Hematopoietic multipotent progenitor cell treated with erythropoietin and hydrocortisone succinate and interleukin-3 and kit ligand, for 4 days (in vitro differentiated cells): ENCODE results near the gene GPANK1.

Experiments used
- DNase-seq: peaks from one replicate; pipeline ENCODE4 v3.0.0-alpha.2; 2015

Gene GPANK1

DNA sequence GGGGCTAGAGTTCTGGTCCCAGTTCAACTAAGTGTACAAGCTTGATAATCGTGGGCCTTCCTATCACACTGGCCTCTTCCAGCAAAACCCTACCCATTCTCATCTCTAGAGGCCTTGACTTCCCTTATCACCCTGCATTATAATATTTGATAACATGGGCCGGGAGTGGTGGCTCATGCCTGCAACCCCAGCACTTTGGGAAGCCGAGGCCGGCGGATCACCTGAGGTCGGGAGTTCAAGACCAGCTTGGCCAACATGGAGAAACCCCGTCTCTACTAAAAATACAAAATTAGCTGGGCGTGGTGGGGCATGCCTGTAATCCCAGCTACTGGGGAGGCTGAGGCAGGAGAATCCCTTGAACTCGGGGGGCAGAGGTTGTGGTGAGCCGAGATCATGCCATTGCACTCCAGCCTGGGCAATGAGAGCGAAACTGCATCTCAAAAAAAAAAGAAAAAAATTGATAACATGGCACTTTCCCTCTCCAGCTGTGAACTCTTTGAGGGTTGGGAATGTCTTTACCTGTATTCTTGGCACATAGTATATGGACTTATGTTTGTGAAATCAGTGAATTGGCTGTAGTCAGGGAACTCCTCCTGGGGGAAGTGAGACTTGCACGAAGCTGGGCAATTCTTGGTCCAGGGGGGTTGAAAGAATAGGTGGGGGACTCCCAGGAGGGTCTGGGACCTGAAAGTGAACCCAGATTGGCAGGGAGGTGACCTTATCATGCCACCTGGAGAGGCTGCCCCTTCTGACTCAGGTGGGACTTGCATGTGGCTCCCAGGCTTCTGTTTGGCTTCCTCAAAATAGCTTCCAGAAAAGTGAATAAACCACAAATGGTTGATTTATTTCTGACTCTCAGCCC lies 3.3 kb downstream of the GPANK1 start:
- DNase-seq = peak; percentile 48

DNA sequence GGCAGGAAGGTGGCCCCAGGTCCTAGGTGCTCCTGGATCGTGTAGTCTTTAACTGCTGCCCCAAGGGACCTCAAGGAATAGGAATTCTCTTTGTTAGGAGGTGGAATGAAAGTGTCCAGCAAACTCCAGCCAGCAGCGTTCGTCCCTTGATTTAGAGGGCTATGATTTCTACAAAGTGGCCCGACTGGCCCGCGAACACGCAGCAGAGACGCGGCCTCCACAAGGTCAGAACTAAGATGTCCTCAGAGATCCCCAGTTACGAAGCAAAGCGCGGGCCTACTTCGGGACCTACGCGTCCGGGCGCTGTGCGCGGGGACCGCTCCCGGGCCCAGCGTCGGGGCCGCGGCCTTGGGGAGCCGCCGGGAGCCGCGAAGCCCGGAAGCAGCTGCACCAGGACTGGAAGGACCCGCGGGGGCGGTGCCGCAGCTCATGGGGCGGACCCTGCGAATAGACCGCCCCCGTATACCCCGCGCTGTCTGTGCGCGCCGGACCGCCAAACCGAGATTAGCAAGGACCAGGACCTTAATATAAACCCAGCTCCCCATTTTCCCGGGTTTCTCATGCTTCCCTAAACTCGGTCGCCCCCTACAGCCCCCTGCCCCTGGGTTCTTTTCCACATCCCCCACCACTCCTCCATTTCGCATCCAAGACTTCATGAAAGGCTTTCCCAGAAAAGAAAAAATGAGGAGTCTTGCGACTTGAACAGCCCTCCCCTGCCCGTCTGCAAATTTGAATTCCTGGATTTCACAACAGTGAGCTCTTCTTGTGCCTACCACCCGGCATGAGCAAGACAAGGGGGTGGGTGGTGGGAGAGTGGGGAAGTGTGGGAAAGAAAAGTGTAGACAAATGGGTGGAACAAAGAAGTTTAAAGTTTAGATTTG lies 4.2 kb downstream of the GPANK1 start, which contains the start of gene C6orf47:
TSS of gene C6orf47 (minus strand) at position 398 of the 881 bp plus-strand sequence. CDS start 831 bp downstream, outside the sequence.
- peak; percentile 95 for DNase-seq

- peak; percentile 66 for DNase-seq
These were observed 5.0 kb downstream of the GPANK1 start for GRCh38 chr6:31659649-31660380.

DNA sequence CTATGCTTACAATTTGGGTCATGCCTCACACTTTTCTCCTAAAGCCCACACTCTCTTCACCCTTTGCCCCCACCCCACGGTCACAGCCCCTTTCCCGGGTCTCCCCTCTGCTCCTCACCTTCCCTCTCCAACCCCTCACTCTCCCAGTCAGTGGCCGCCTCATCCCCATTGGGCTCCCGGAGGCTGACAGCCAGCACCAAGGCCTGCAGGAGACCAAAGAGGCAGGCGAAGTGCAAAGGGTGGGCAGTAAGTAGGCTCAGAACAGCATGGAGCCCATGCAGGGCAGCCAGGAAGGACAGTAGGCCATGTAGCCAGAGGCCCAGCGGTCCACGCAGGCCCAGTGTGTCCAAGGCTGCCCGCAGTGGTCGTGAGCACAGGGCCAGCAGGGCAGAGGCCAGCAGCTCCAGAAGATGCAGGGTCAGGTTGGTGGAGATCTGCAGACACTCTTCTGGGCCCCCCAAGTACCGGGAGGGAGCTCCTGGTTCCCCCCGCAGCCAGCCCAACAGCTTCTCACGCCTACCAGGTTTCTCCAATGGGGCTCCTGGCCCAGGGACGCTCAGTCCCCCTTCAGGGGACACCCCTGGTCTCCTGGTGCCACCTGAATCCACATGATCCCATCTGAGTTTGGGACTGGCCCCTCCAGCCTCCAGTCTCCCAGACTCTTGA lies 5.7 kb downstream of the GPANK1 start:
- no peak for DNase-seq

- no peak for DNase-seq
These were observed 6.6 kb downstream of the GPANK1 start for GRCh38 chr6:31658158-31658688.

DNA sequence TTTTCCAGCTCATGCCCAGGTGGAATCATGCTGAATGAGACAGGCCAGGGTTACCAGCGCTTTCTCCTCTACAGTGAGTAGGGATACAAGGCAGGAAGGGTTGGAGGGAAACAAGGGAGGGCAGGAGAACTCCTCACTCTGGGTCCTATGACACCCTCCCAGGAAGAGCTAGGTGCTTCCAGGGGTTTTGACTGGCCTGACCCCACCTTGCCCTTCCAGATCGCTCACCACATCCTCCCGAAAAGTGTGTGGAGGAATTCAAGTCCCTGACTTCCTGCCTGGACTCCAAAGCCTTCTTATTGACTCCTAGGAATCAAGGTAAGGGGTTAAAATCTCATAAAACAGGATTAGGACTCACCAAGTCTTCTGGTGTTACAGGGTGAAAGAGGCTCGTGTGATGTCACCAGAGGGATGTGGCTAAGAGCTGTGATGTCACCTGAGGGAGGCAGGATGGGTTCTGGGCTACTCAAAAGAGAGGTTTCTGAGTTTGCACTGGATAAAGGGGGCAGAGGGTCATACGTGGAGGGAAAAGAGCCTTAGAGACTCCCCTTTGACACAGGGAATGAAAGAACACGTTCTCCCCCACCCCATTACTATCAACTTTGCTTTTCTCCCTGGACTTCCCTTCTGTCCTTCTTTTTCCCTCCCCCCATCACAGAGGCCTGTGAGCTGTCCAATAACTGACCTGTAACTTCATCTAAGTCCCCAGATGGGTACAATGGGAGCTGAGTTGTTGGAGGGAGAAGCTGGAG lies 7.2 kb downstream of the GPANK1 start:
- peak; percentile 35 for DNase-seq

- DNase-seq = no peak
These were observed 9.2 kb downstream of the GPANK1 start, which contains the start of gene APOM for GRCh38 chr6:31655349-31656237. Gene APOM, plus strand, starts transcription at chr6:31655894. Its CDS starts 73 bp downstream, at chr6:31655967.

GRCh38 chr6:31654574-31655348 lies 10.0 kb downstream of the GPANK1 start:
- DNase-seq = no peak

DNA sequence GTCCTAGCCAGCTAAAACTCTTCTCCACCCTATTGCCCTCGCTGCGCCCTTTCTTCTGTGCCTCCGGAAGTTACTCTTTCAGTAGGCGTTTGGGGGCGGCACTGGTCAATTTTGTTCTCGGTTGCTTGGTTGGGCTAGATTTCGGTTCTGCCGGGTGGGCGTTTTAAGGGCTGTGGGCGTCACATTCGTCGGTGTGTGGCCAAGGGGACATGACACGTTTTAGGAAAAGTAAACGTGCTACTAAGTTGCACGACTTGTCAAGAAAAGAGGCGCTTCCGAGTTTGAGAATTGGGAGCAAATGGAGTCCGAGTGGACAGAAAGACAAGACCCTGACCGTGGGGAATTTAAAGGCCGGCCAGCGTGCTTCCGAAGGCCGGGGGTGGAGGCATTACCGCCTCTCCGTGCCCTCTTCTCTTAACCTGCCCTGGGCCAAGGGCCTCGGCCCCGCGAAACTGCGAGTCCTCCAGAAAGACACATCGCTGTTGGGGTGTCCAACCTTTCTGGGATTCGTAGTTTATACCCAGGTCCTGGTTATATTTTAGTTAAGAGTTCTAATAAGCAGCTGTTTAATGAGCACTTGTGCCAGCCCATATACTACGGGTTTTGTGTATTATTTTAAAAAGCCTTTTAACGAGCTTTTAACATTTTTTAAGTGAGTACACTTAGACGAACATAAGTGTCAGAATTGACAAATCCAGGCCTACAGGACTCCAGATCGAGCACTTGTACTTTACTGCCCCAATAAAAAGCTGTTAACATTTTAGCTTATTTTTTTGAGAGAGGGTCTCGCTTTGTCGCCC lies 11.7 kb downstream of the GPANK1 start:
- DNase-seq = peak; percentile 98

DNA sequence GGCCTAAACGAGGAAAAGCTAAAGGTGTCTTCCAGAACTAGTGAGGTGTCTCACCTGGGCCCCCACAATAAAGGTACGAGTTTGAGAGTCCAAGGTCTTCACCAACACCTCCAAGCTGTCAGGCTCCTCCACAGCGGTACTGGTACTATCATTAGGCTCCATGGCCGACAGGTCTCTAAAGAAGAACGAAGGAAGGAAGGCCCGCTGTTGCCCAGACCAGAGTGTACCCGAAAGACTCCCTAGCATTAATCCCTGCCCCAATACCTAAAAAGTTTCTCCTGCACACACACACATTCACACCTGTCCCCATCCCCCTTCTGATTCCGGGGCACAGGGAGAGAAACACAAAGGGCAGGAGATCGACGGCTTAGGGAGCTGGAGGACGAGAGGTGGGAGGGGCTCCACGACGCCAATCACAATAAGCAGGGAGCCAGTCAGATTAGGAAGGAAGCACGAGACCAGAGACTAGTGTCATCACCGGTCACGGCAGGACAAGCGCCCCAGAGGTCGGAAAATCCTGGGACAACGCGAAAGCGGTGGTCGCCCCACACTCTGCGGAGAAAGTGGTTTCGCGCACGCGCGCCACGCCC lies 13.1 kb downstream of the GPANK1 start:
- peak; percentile 88 for DNase-seq

DNA sequence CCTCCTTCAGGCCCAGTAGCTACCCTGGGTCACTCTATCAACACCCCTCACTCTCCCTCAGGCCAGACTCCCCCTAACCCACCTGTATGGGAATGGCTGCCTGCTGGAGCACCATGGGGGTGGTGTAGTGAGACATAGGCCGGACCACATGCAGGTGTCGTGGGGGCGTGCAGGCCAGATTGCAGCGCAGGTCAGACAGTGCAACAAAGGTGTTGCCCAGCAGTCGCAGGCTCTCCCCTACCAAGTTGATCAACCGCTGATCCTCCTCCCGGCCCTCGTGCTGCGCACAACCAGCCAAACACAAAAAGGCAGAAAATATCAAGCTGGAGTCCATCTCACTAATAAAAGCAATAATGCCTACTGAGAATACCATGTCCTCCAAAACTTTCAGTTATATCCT lies 19.5 kb downstream of the GPANK1 start:
- no peak for DNase-seq

DNA sequence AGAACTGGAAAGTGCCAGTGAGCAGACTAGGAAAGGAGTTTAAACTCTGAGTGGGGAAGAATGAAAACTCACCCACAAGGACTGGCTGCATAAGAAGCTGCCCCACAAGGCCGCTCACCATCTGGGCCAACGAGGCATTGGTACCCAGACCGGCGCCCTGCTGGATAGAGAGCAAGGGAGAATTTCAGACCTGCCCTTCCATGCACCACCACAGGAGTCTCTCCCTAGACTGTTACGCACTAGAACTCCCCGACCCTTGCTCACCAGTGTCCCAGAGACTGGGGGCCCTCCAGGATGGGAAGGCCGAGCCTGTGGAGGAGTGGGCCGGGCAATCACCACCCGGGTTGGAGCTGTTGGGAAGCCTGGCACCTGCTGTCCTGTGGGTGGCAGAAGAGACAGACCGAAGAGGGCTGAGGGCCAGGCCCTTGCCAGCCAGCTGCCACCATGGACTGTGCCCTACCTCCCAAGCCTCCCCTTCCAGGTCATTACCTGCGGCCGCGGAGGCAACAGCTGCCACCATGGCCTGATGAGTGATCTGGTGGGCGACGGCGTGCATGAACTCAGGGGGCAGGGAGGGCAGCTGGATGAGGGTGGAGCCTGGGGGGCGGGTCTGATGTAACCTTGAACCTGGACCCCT lies 20.9 kb downstream of the GPANK1 start:
- no peak for DNase-seq

GRCh38 chr6:31642798-31643570 lies 21.8 kb downstream of the GPANK1 start:
- no peak for DNase-seq

- DNase-seq = no peak
These were observed 23.4 kb downstream of the GPANK1 start for GRCh38 chr6:31641370-31641769.

DNA sequence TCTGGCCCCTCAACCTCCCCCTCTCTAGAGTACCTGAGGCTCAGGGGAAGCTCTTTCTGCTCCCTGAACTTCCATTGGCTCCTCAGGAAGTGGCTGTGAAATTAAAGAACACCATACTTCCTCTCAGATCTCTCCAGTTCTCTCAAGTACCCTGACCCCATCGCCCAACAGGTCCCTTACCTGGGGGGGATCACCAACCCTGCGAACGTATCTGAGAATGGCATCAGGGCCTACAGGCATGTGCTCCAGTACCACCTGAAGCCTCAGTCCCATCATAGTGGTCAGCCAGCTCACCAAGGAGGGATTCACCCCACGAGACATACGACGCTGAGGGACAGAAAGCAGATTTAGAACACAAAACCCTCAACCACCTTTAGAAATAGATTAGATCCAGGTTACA lies 24.2 kb downstream of the GPANK1 start:
- no peak for DNase-seq

- no peak for DNase-seq
These were observed 25.3 kb downstream of the GPANK1 start for GRCh38 chr6:31639449-31639861.

GRCh38 chr6:31639043-31639442 lies 25.8 kb downstream of the GPANK1 start:
- no peak for DNase-seq
